ENCODE data around the gene CTNNA3. TPM values are rescaled to one million over a fixed set of nuclear protein-coding genes. Genes with fewer than 3 reads are reported as not detected.
"Not testable (repeated sequence)": the region's sequence is repeated elsewhere in the genome, so short reads cannot be mapped to it uniquely, and the experiment has no call there.

CTNNA3 gene
- total and polyA plus RNA-seq, 7 donors, result under 0.01 to 4.6 (median 2.4) TPM; not detected in 1

GRCh38 chr10:67401711-67402110 lies 294.3 kb downstream of the CTNNA3 start:
- Histone ChIP-seq H3K27me3 (no peaks in the 10 kb centered on the region), H3K4me3 (no peak overlapping the region), H3K27ac (no peak overlapping the region), H3K9me3 (peaks cover 0 to 3% (median 0%) of the 10 kb centered on the region in 4 donors), H3K4me1 (no peaks in the 10 kb centered on the region), H3K36me3 (no peaks in the 10 kb centered on the region)
- TF ChIP-seq CTCF (IDR thresholded peaks at IDR 0.05), result no peak
- TF ChIP-seq POLR2A (IDR thresholded peaks at IDR 0.05), result no peak
- TF ChIP-seq EP300 (IDR thresholded peaks at IDR 0.05), result no peak
- no peak for TF ChIP-seq POLR2AphosphoS5 (IDR thresholded peaks at IDR 0.05)
- 26 to 37% methylated on average over 1 of the region's 1 CpG for WGBS, 2 donors
- DNase-seq, result no peak
- intact Hi-C loops (cut with DNase I), result no loop called here

GRCh38 chr10:67386841-67387533 lies 309.0 kb downstream of the CTNNA3 start:
- H3K4me1 ChIP-seq; H3K27ac ChIP-seq; H3K36me3 ChIP-seq; DNase-seq; H3K27me3 ChIP-seq; H3K9me3 ChIP-seq; intact Hi-C loops (cut with DNase I): not testable (repeated sequence)
- H3K4me3 ChIP-seq, result peak overlapping the region; percentile 20 to 50 (median 41)
- WGBS, 2 donors, result 17 to 26% methylated on average over 33 of the region's 33 CpGs

- no peak overlapping the region for H3K4me3 ChIP-seq
- no peaks in the 10 kb centered on the region for H3K27me3 ChIP-seq
- no peak for TF ChIP-seq POLR2A (IDR thresholded peaks at IDR 0.05)
- no peak for TF ChIP-seq POLR2AphosphoS5 (IDR thresholded peaks at IDR 0.05)
- TF ChIP-seq EP300 (IDR thresholded peaks at IDR 0.05), result no peak
- no peak for TF ChIP-seq CTCF (IDR thresholded peaks at IDR 0.05)
- H3K9me3 ChIP-seq, result no peaks in the 10 kb centered on the region
- 76 to 85% methylated on average over 3 of the region's 3 CpGs for WGBS, 2 donors
- no peaks in the 10 kb centered on the region for H3K36me3 ChIP-seq
- H3K27ac ChIP-seq, result no peak overlapping the region
- DNase-seq, result no peak
- intact Hi-C loops (cut with DNase I), result no loop called here
- no peaks in the 10 kb centered on the region for H3K4me1 ChIP-seq
Measured at GRCh38 chr10:67386260-67386659, 309.7 kb downstream of the CTNNA3 start.

- WGBS, 2 donors, result 89 to 95% methylated on average over 2 of the region's 2 CpGs
- Histone ChIP-seq H3K27me3 (no peaks in the 10 kb centered on the region), H3K4me3 (no peak overlapping the region), H3K36me3 (no peaks in the 10 kb centered on the region), H3K27ac (no peak overlapping the region), H3K9me3 (no peaks in the 10 kb centered on the region), H3K4me1 (no peaks in the 10 kb centered on the region)
- no peak for TF ChIP-seq POLR2A (IDR thresholded peaks at IDR 0.05)
- TF ChIP-seq POLR2AphosphoS5 (IDR thresholded peaks at IDR 0.05), result no peak
- no peak for TF ChIP-seq CTCF (IDR thresholded peaks at IDR 0.05)
- no peak for TF ChIP-seq EP300 (IDR thresholded peaks at IDR 0.05)
- intact Hi-C loops (cut with DNase I), result no loop called here
- DNase-seq, result no peak
Measured at GRCh38 chr10:67385566-67385965, 310.4 kb downstream of the CTNNA3 start.

- DNase-seq, result no peak
- no peaks in the 10 kb centered on the region for H3K4me1 ChIP-seq
- no peaks in the 10 kb centered on the region for H3K36me3 ChIP-seq
- TF ChIP-seq POLR2A (IDR thresholded peaks at IDR 0.05) (no peak), POLR2AphosphoS5 (IDR thresholded peaks at IDR 0.05) (no peak), CTCF (IDR thresholded peaks at IDR 0.05) (no peak), EP300 (IDR thresholded peaks at IDR 0.05) (no peak)
- H3K4me3 ChIP-seq, result no peak overlapping the region
- H3K27me3 ChIP-seq, result no peaks in the 10 kb centered on the region
- H3K9me3 ChIP-seq, result no peaks in the 10 kb centered on the region
- H3K27ac ChIP-seq, result no peak overlapping the region
- intact Hi-C loops (cut with DNase I), result no loop called here
Measured at GRCh38 chr10:67385089-67385488, 310.9 kb downstream of the CTNNA3 start.
